Endometrium (tissue), 2 donors: ENCODE data around the gene HIVEP2.

Source experiments
- FAIRE-seq: peaks from 2 replicates; lab custom pipeline; 2012; peaks lifted over from hg19 to GRCh38; lab: Jason Lieb, UNC
- donor health status: control.
- donor health status: control.

HIVEP2 gene

DNA sequence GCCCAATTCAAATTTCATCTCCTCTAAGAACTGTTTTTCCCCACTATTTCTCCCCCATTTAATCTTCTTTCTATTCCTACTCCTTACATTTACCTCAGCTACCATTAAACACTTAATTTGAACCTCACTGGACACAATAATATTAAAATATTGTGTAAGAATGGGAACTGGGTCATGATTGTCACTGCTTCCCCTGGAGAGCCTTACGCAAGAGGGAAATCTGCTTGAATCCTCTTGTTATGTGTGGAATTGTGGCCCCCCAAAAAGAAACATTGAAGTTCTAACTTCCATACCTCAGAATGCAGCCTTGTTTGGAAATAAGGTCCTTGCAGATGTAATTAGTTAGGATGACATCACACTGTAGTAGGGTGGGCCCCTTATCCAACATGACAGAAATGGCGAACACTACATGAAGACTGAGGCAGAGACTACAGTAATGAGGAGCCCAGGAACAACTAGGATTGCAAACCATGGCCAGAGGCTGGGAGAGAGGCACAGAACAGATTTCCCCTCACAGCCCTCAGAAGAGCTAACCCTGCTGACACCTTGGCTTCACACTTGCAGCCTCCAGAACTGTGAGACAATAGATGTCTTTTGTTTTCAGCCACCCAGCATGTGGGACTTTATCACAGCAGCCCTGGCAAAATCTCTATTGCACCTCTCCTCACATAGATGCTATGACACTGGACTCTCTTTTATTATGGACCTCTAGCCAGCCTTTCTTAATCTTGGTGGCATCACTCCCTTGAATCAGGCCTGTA is 29.9 kb downstream of the HIVEP2 start:
- no peak for FAIRE-seq

DNA sequence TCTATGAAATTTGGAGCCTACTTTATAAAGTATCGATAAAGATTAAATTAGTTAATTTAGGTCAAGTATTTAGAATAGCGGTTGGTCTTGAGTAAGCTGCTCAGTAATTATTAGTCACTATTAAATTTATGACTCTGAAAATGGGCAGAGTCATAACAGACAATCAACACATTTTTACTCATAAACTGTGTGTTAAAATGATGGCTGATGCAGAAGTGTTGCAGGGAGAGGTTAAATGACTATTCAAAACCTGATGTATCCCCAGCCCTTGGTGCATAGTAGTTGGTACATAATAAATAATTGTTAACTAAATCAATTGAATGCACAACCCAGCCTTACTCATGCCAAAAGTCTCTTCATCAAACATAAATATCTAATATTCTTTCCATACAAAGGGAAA is 30.6 kb downstream of the HIVEP2 start:
- no peak for FAIRE-seq

DNA sequence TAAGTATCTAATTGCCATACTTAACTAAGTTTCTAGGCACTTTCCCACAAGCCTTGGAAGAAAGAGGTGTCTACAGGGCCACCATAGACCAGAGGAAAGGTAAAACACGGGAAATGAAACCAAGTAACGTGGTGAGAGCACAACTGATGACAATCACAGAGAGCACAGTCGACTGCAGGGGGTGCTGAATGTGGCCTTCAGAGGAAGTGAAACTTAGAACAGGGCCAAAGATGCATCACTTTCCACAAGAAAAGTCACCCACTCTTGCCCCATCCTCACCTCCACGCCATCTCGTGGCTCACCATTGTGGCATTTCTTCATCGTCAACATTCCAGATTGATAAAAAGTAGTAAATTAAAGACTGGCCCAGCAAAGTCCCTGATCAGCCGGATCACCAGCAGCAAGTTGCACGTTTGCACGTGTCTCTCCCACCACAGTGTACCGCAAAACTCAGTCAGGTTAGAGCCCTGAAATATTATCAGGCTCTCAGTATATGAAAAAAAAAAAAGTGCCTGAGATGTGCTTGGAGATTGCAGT is 31.4 kb downstream of the HIVEP2 start:
- no peak for FAIRE-seq

DNA sequence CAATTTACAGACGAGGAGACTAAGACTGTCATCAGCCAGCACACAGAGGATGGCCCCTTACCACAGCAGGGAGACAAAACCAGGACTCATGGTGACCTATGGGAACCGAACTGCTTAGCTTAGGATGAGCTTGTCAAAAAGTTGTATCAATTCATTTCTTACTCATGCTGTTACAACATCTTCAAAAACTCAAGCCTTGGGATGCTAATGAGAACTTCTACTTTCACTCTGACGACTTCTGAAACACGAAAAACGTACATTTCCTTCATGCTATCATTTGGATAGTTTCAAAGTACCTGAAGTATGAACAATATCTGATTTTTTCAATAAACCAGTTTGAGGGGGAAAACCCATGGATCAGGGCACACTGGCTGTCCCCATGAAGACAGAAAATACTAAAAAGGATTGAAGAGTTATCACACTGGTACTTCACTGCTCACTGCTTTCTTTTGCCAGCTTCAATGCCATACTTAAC is 31.9 kb downstream of the HIVEP2 start:
- FAIRE-seq, result no peak

- no peak for FAIRE-seq
Measured at GRCh38 chr6:142912125-142912524, 32.9 kb downstream of the HIVEP2 start.

GRCh38 chr6:142911430-142911829 is 33.5 kb downstream of the HIVEP2 start:
- no peak for FAIRE-seq

- no peak for FAIRE-seq
Measured at GRCh38 chr6:142909686-142910085, 35.3 kb downstream of the HIVEP2 start.

GRCh38 chr6:142908235-142908634 is 36.7 kb downstream of the HIVEP2 start:
- no peak for FAIRE-seq

- FAIRE-seq, result no peak
Measured at GRCh38 chr6:142907544-142907943, 37.4 kb downstream of the HIVEP2 start.

DNA sequence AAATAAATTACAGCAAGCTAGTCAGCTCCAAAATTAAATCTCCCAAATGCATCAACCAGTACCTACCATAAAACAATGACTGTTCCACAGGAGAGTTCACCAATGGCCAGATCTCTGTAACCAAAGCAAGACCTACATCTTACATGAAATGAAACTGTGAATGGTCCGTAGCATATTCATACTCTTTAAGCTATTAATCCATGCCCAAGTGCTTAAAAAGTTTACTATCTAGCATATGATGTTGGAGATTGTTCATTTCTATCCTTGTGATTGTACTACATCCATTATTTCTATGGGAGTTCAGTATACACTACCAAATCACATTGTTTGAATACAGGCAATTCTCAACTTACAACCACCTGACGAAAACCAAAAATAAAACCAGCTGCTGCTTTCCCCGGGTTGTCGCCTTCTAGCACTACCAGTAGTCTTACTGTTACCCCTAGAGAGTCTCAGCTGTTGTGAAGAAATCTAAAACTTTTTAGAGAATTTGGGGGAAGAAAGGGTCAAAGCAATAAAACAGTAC is 38.0 kb downstream of the HIVEP2 start:
- no peak for FAIRE-seq

- no peak for FAIRE-seq
Measured at GRCh38 chr6:142903812-142904211, 41.2 kb downstream of the HIVEP2 start.

GRCh38 chr6:142902636-142903053 is 42.3 kb downstream of the HIVEP2 start:
- no peak for FAIRE-seq

DNA sequence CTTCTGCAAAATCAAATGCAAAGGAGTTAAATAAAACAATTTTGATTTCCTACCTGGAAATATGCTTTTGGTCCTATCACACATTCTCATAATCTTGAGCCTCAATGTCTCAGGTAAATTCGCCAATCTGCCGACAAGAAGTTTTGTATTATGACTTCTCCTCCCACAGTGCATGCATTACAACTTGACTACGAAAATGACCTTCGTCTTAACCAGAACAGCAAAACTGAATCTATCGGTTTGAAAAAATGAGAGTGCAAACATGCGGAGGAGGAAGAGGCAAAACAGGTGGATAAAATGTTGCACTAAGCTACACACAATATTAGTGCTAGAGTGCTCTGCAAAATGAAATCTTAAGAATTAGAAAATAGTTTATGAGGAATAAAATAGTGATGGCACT is 43.4 kb downstream of the HIVEP2 start:
- FAIRE-seq, result no peak

- peak; percentile 70 for FAIRE-seq
Measured at GRCh38 chr6:142900227-142900971, 44.6 kb downstream of the HIVEP2 start.

DNA sequence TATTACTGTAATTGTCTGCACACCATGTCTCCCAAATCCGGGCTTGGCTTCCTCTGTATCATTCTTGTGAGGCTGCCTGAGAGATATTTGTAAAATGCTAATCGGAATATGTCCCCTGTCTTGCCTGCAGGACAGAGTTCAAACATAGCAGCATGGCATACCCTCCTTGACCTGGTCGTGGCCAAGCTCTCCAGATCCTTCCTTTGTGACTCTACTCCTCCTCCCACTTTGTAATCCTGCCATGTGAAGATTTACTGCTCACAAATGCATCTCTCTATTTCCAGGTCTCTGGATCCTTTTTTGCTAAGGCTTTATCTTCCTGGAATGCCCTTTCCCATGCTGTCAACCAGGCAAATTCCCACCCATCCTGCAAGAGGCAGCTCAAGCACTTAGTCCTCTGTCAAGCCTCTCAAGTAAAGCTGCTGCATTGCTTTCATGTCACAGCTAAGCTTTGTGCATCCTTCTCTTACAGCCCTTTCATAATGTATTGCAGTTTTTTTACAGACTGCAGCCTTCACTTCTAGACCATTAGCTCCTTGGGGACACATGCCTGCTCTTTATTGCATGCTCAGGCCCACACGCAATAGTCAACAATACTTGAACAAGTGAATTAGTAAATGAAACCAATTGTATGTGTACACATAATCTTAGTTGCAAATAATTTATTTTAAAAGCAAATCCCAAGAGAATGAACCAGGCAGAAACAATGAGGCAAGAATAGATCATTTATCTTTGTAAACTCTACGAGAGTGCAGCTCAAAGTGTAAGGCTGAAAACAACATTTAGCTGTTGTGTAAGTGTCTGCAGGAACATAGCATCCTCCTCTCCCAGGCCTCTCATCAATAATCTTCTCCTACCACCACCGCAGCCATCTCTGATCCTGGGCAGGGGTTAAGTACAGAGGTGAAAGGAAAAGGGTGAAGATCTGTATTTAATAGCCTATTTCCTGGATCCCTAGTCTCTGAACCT is 45.8 kb downstream of the HIVEP2 start:
- FAIRE-seq, result no peak

- no peak for FAIRE-seq
Measured at GRCh38 chr6:142897659-142898058, 47.3 kb downstream of the HIVEP2 start.

DNA sequence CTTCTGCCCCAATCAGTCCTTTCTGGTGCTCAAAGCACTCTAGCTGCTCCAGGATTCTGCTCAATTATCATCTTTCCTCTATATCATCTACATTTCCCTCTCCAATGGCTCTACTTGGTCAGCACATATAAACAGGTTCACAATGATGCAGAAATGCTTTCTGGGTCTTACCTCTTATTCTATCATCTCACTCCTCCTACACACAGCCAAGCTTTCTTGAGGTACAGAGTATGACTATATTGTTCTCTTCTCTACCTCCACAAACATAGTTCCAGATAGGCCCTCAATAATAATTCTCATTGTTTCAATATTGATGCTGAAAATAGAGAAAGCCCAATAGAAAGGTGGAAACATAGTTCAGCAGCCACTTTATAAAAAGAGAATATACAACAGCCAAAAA is 48.2 kb downstream of the HIVEP2 start:
- no peak for FAIRE-seq

GRCh38 chr6:142893088-142893487 is 51.9 kb downstream of the HIVEP2 start:
- no peak for FAIRE-seq

DNA sequence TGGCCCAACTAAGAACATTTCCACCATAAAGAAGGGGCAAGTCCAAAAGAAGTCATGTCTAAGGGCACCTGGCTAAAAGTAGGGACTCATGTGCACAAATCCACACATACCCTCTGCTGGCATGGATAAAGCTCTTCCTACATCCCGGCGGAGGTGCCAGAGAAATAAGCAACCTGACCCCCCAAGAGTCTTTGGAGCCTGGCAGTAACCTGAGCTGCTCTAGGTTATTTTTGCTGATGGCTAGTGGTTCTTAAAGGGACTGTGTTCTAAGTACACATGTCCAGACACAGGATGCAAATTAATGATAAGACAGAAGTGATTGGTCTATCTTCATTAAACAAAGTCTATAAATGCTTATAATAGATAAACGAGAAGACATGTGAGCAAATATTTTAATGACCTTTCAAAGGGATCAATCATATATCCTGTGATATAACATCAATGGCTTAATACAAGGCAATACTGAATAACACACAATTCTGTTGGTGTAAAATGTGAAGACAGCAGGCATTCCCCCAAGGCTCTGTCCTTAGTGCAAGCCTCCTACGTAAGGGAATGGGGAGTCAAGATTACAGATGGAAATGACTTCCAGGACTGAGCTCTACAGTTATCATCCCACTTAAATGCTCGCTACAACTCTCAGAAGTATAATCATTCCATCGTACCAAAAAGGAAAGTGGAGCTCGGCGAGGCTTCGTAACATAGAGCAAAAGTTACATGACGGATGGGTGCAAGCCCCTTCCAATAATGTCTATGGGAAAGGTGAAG is 52.5 kb downstream of the HIVEP2 start:
- FAIRE-seq, result no peak

DNA sequence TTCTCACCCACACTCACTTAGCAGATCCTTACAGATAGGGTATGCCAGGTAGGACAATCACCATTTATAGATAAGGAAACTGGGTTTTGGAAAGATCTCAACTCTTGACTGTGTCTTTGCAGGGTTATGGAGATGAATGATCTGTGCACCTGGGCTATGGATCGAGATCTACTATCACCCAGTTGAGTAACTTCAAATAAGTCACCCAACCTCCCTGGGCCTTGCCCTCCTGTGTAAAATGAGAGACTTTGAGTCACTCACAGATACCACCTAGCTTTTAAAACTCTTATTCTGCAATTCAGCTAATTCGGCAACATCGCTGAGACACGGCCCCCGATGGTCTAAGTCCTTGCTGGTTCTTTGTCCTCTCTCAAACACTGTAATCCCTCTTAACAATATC is 53.5 kb downstream of the HIVEP2 start:
- FAIRE-seq, result no peak

- FAIRE-seq, result no peak
Measured at GRCh38 chr6:142888456-142888855, 56.5 kb downstream of the HIVEP2 start.
